ENCODE data around the gene RAPGEF6.
"Not testable (repeated sequence)": the region's sequence is repeated elsewhere in the genome, so short reads cannot be mapped to it uniquely, and the experiment has no call there.

RAPGEF6 gene

GRCh38 chr5:131487371-131487770, 147.7 kb downstream of the RAPGEF6 start:
- not testable (repeated sequence) for DNase-seq

GRCh38 chr5:131482617-131483016, 152.4 kb downstream of the RAPGEF6 start:
- no peak for DNase-seq

GRCh38 chr5:131481569-131481968, 153.5 kb downstream of the RAPGEF6 start:
- DNase-seq = no peak

GRCh38 chr5:131475541-131475941, 159.5 kb downstream of the RAPGEF6 start:
- DNase-seq = no peak

- DNase-seq = no peak
These were observed 161.3 kb downstream of the RAPGEF6 start for GRCh38 chr5:131473731-131474130.

- DNase-seq = no peak
These were observed 168.8 kb downstream of the RAPGEF6 start for GRCh38 chr5:131466171-131466766.

GRCh38 chr5:131463656-131464055, 171.4 kb downstream of the RAPGEF6 start:
- no peak for DNase-seq

GRCh38 chr5:131462454-131462853, 172.6 kb downstream of the RAPGEF6 start:
- DNase-seq = no peak

- DNase-seq = no peak
These were observed 173.3 kb downstream of the RAPGEF6 start for GRCh38 chr5:131461742-131462141.

GRCh38 chr5:131460867-131461572, 174.0 kb downstream of the RAPGEF6 start:
- no peak for DNase-seq

GRCh38 chr5:131460133-131460532, 174.9 kb downstream of the RAPGEF6 start:
- no peak for DNase-seq

GRCh38 chr5:131459216-131459615, 175.8 kb downstream of the RAPGEF6 start:
- no peak for DNase-seq

- no peak for DNase-seq
These were observed 177.8 kb downstream of the RAPGEF6 start for GRCh38 chr5:131457193-131457592.

GRCh38 chr5:131450941-131451340, 184.1 kb downstream of the RAPGEF6 start:
- no peak for DNase-seq

- no peak for DNase-seq
These were observed 193.8 kb downstream of the RAPGEF6 start for GRCh38 chr5:131441184-131441583.

- no peak for DNase-seq
These were observed 198.9 kb downstream of the RAPGEF6 start for GRCh38 chr5:131436081-131436480.

- DNase-seq = no peak
These were observed 201.9 kb downstream of the RAPGEF6 start for GRCh38 chr5:131433109-131433508.

- DNase-seq = no peak
These were observed 203.2 kb downstream of the RAPGEF6 start for GRCh38 chr5:131431794-131432193.

- no peak for DNase-seq
These were observed 204.2 kb downstream of the RAPGEF6 start for GRCh38 chr5:131430794-131431193.

GRCh38 chr5:131426011-131426410, 209.0 kb downstream of the RAPGEF6 start:
- no peak for DNase-seq

GRCh38 chr5:131423056-131423455, 212.0 kb downstream of the RAPGEF6 start:
- no peak for DNase-seq

GRCh38 chr5:131419877-131420276, 215.2 kb downstream of the RAPGEF6 start:
- no peak for DNase-seq

GRCh38 chr5:131418846-131419245, 216.2 kb downstream of the RAPGEF6 start:
- no peak for DNase-seq

- DNase-seq = peak; percentile 76
These were observed 217.7 kb downstream of the RAPGEF6 start for GRCh38 chr5:131417240-131417869.
